DOHH2 (cell line): Measurements from ENCODE around the gene ABCA4.

Source experiments
- CTCF ChIP-seq: fragments of 200-600 bp; sonication (generic); IDR thresholded peaks from one replicate; pipeline ENCODE4 v1.5.1; 2014; ENCODE audit warnings: antibody characterized with exemption, mild to moderate bottlenecking, low read depth, low read length; ENCODE audit not compliant: poor library complexity, severe bottlenecking
- EZH2phosphoT487 ChIP-seq: fragments of 200-600 bp; sonication (generic); IDR thresholded peaks from 2 replicates; pipeline ENCODE4 v1.6.1; 2017; ENCODE audit warnings: borderline replicate concordance, mild to moderate bottlenecking, antibody characterized with exemption, low read length, moderate library complexity, mixed read lengths

GRCh38 chr1:94048413-94049164, 72.4 kb downstream of the ABCA4 start:
- TF ChIP-seq CTCF (no peak), EZH2phosphoT487 (no peak)
